Natural killer cell (primary cell): ENCODE measurements around the gene CDNF. TPM values are rescaled to one million over a fixed set of nuclear protein-coding genes. Genes with fewer than 3 reads are reported as not detected.

ENCODE experiments used
- ATAC-seq, 3 donors: fragments of 150-1000 bp in 2 of 3; fragments of 200-7000 bp in 1 of 3; cut with Tn5 transposase; 1 replicate in 1 of 3; 2 replicates in 2 of 3; pipeline ENCODE4 v1.10.0; 2021; ENCODE audit warnings: mild to moderate bottlenecking in 2 of 3, moderate library complexity in 2 of 3
- DNase-seq, 2 donors: peaks; one replicate each; pipeline versions ENCODE4 v3.0.0 to v3.0.0-alpha.2; 2013 to 2021; ENCODE audit warnings: mixed read lengths in 1 of 2
- H3K27ac ChIP-seq: one replicate; pipeline ENCODE4 v1.5.1; 2013; ENCODE audit warnings: mild to moderate bottlenecking, low read length
- H3K27me3 ChIP-seq: one replicate; pipeline ENCODE4 v1.6.1; 2013; ENCODE audit warnings: low read length; ENCODE audit not compliant: control insufficient read depth, insufficient read depth
- H3K36me3 ChIP-seq: one replicate; pipeline ENCODE4 v1.6.1; 2013; ENCODE audit warnings: low read length; ENCODE audit not compliant: control insufficient read depth, insufficient read depth
- H3K4me1 ChIP-seq: one replicate; pipeline ENCODE4 v1.6.1; 2013; ENCODE audit warnings: low read length; ENCODE audit not compliant: control insufficient read depth, insufficient read depth
- H3K4me3 ChIP-seq: one replicate; pipeline ENCODE4 v1.5.1; 2013; ENCODE audit warnings: low read length
- H3K9me3 ChIP-seq: one replicate; pipeline ENCODE4 v1.6.1; 2013; ENCODE audit warnings: low read length; ENCODE audit not compliant: control insufficient read depth, insufficient read depth
- H3K27ac Mint-ChIP-seq, 2 donors: one replicate each; pipeline ENCODE4 v1.8.0; 2022; ENCODE audit warnings: mild to moderate bottlenecking in 2 of 2, mixed read lengths in 2 of 2, moderate library complexity in 1 of 2
- H3K27me3 Mint-ChIP-seq, 2 donors: one replicate each; pipeline ENCODE4 v1.8.0; 2022; ENCODE audit warnings: low read depth in 2 of 2, mixed read lengths in 2 of 2
- H3K36me3 Mint-ChIP-seq: one replicate; pipeline ENCODE4 v1.8.0; 2022; ENCODE audit warnings: mixed read lengths
- H3K4me1 Mint-ChIP-seq, 2 donors: one replicate each; pipeline ENCODE4 v1.8.0; 2022; ENCODE audit warnings: mixed read lengths in 2 of 2
- H3K4me3 Mint-ChIP-seq: one replicate; pipeline ENCODE4 v1.8.0; 2022; ENCODE audit warnings: mild to moderate bottlenecking, moderate library complexity, mixed read lengths
- H3K9me3 Mint-ChIP-seq, 2 donors: one replicate each; pipeline ENCODE4 v1.8.0; 2022; ENCODE audit warnings: mixed read lengths in 2 of 2
- WGBS: methylation state at CpG from one replicate; pipeline ENCODE4 v1.1.7; 2013; ENCODE audit warnings: missing lambda C conversion rate; ENCODE audit not compliant: insufficient coverage; 5-methylcytosine and 5-hydroxymethylcytosine counted together
- intact Hi-C: fragments of 100-400 bp; cut with micrococcal nuclease; formaldehyde crosslinking; loops from one replicate; pipeline ENCODE4 v1.14.2; 2022
- total RNA-seq, 4 donors: library from RNA; stranded (reverse); fragments of 120-200 nt in 1 of 4; gene quantifications; one replicate each; pipeline versions ENCODE4 v1.2.3 to v1.2.4, GENCODE V29; 2013 to 2022
- TF ChIP-seq, protein P1 (sequence below): fragments of 200-600 bp; IDR thresholded peaks from one replicate; pipeline ENCODE4 v1.8.0; 2022; ENCODE audit warnings: antibody characterized with exemption

Gene CDNF
- total RNA-seq, 3 donors from 2014 or later (not counting 1 experiment from before 2014, with no cell fraction given) = 1.8 to 2.2 (median 1.9) TPM

DNA sequence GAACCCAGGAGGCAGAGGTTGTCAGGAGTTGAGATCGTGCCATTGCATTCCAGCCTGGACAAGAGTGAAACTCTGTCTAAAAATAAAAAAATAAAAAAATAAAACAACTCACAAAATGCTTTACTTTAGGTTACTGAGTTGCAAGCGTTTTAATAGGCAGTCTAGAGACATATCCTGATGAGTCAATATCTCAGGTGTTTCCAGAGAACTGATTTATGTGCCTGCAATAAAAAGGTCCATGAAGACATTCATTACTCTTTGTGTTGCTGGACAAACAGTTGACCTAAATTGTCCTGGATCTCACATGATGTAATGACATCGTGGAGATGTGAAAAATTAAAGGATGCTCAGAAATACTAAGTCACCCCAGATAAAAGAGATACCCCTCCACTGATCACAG is 31.5 kb downstream of the CDNF start:
- 98% methylated on average over 2 of the region's 3 CpGs for WGBS
- no peak overlapping the region for H3K27ac ChIP-seq
- intact Hi-C loops = no loop called here
- no peaks in the 10 kb centered on the region for H3K27me3 ChIP-seq
- H3K4me1 ChIP-seq = no peaks in the 10 kb centered on the region
- Mint-ChIP-seq H3K4me1 (no peaks in the 10 kb centered on the region), H3K9me3 (no peaks in the 10 kb centered on the region), H3K27ac (no peak overlapping the region), H3K36me3 (no peaks in the 10 kb centered on the region), H3K27me3 (peaks cover 4 to 6% of the 10 kb centered on the region in 2 donors), H3K4me3 (no peak overlapping the region)
- H3K4me3 ChIP-seq = no peak overlapping the region
- no peak for ATAC-seq
- H3K9me3 ChIP-seq = no peaks in the 10 kb centered on the region
- no peaks in the 10 kb centered on the region for H3K36me3 ChIP-seq
- no peak for DNase-seq
- TF ChIP-seq, protein P1, sequence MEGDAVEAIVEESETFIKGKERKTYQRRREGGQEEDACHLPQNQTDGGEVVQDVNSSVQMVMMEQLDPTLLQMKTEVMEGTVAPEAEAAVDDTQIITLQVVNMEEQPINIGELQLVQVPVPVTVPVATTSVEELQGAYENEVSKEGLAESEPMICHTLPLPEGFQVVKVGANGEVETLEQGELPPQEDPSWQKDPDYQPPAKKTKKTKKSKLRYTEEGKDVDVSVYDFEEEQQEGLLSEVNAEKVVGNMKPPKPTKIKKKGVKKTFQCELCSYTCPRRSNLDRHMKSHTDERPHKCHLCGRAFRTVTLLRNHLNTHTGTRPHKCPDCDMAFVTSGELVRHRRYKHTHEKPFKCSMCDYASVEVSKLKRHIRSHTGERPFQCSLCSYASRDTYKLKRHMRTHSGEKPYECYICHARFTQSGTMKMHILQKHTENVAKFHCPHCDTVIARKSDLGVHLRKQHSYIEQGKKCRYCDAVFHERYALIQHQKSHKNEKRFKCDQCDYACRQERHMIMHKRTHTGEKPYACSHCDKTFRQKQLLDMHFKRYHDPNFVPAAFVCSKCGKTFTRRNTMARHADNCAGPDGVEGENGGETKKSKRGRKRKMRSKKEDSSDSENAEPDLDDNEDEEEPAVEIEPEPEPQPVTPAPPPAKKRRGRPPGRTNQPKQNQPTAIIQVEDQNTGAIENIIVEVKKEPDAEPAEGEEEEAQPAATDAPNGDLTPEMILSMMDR = no peak

DNA sequence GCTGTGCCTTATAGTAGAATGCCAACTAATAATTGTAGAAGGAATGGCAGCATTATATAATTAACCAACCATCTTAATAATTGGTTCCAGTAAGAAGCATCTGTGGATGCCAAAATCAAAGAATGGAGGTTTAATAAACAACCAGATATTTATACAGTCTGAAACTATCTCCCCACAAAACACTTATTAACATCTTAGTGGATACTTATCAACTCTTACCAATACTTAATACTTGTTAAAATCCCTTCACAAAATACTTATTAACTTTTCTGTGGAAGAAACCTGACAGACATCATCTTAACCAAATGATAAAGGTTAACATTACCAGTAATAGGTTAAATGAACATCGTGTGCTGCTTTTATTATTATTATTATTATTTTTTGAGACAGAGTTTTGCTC is 34.0 kb downstream of the CDNF start:
- DNase-seq (no peak), ATAC-seq (no peak)
- intact Hi-C loops = no loop called here
- Mint-ChIP-seq H3K27ac (no peak overlapping the region), H3K27me3 (peaks cover 6 to 12% of the 10 kb centered on the region in 2 donors), H3K9me3 (no peaks in the 10 kb centered on the region), H3K36me3 (no peaks in the 10 kb centered on the region), H3K4me3 (no peak overlapping the region), H3K4me1 (no peaks in the 10 kb centered on the region)
- Histone ChIP-seq H3K27ac (no peak overlapping the region), H3K4me3 (no peak overlapping the region), H3K27me3 (no peaks in the 10 kb centered on the region), H3K9me3 (no peaks in the 10 kb centered on the region), H3K36me3 (no peaks in the 10 kb centered on the region), H3K4me1 (no peaks in the 10 kb centered on the region)
- TF ChIP-seq, protein P1 = no peak
- WGBS = no CpG with 5 or more reads among the region's 1 CpG

DNA sequence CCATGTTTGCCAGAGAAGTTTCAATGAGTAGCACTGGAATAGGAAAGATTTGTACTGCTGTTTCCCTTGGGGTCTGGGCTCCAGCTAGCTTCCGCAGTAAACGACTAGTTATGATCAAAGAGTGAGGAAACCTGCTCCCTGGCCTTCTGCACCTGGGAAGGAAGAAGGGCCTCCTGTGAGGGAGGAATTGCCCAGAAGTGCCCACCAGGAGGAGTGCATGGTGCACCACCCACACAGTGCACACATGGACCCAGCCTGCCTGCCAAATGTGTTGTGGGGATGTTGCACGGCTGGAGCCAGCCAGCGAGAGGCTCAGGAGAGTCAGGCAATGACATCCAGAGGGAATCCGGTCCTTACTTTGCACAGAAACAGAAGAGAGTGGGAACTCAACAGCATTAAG is 36.1 kb downstream of the CDNF start:
- Histone ChIP-seq H3K4me1 (no peaks in the 10 kb centered on the region), H3K4me3 (no peak overlapping the region), H3K9me3 (no peaks in the 10 kb centered on the region), H3K27ac (no peak overlapping the region), H3K36me3 (no peaks in the 10 kb centered on the region), H3K27me3 (no peaks in the 10 kb centered on the region)
- H3K9me3 Mint-ChIP-seq = no peaks in the 10 kb centered on the region
- TF ChIP-seq, protein P1 = no peak
- DNase-seq (no peak), ATAC-seq (no peak)
- H3K4me1 Mint-ChIP-seq = no peaks in the 10 kb centered on the region
- H3K27me3 Mint-ChIP-seq = peaks cover 6 to 12% of the 10 kb centered on the region in 2 donors
- H3K27ac Mint-ChIP-seq = no peak overlapping the region
- H3K36me3 Mint-ChIP-seq = no peaks in the 10 kb centered on the region
- intact Hi-C loops = no loop called here
- H3K4me3 Mint-ChIP-seq = no peak overlapping the region
- WGBS = 85% methylated on average over 5 of the region's 5 CpGs

DNA sequence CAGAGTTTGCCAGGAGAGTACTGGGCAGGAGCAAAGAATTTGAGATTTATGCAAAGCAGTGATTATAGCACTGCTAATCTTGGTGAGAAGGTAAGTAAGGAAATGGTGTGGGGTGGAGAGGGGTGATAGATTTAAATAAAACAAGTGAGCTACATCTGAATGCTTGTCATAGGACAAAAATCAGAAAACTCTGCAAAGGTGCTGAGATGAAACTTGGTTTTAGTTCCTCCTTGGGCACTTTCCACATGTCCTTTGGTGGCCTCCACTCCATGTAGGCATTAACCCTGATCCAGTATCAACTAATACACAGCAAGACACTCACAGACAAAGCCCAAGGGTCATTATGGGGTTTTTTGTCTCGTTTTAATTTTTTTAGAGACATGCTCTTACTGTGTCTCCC is 37.4 kb downstream of the CDNF start:
- Mint-ChIP-seq H3K27ac (no peak overlapping the region), H3K9me3 (no peaks in the 10 kb centered on the region), H3K36me3 (no peaks in the 10 kb centered on the region), H3K27me3 (peaks cover 6 to 12% of the 10 kb centered on the region in 2 donors), H3K4me3 (no peak overlapping the region), H3K4me1 (no peaks in the 10 kb centered on the region)
- TF ChIP-seq, protein P1 = no peak
- H3K4me1 ChIP-seq = no peaks in the 10 kb centered on the region
- no peak for DNase-seq
- no peak overlapping the region for H3K27ac ChIP-seq
- H3K4me3 ChIP-seq = no peak overlapping the region
- 50% methylated on average over 1 of the region's 1 CpG for WGBS
- H3K9me3 ChIP-seq = no peaks in the 10 kb centered on the region
- H3K27me3 ChIP-seq = no peaks in the 10 kb centered on the region
- no peak for ATAC-seq
- no peaks in the 10 kb centered on the region for H3K36me3 ChIP-seq
- intact Hi-C loops = no loop called here
